Measurements from ENCODE around the gene CDH2.
A peak's percentile ranks its signal among the peaks of the same experiment; 100 is the strongest.

CDH2 gene

DNA sequence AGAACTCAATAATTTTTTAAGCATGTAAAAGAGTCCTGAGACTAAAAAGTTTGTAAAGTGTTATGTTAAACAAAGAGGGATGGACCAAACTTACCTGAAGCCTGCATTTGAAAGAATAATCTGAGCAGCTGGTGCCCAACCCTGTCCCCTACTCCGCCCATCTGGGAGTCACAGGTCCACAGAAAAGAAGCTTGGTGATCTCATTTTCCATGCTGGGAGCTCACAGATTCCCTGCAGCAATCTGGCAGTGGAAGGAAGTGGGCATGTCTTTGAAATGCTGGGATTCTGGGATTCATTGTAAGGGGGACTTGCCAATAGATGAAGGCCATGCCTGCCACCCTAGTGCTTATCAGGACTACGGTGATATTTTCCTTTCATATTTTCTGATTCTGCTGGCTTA is 17.9 kb downstream of the CDH2 start:
- H3K79me2 ChIP-seq: peaks cover 58% of the 10 kb centered on the region
- H3K4me1 ChIP-seq: peaks cover 52% of the 10 kb centered on the region
- no peak overlapping the region for H2AFZ ChIP-seq
- no peaks in the 10 kb centered on the region for H3K27me3 ChIP-seq (ENCODE audit: control insufficient read depth, insufficient read depth, low read length)
- H3K4me2 ChIP-seq (ENCODE audit: low read length): no peak overlapping the region
- no peak overlapping the region for H3K27ac ChIP-seq
- H3K9ac ChIP-seq: no peak overlapping the region
- H3K4me3 ChIP-seq (ENCODE audit: low read depth, low read length): no peak overlapping the region
- no peaks in the 10 kb centered on the region for H3K9me3 ChIP-seq (ENCODE audit: control insufficient read depth, low read length)
- TF ChIP-seq, protein P1, sequence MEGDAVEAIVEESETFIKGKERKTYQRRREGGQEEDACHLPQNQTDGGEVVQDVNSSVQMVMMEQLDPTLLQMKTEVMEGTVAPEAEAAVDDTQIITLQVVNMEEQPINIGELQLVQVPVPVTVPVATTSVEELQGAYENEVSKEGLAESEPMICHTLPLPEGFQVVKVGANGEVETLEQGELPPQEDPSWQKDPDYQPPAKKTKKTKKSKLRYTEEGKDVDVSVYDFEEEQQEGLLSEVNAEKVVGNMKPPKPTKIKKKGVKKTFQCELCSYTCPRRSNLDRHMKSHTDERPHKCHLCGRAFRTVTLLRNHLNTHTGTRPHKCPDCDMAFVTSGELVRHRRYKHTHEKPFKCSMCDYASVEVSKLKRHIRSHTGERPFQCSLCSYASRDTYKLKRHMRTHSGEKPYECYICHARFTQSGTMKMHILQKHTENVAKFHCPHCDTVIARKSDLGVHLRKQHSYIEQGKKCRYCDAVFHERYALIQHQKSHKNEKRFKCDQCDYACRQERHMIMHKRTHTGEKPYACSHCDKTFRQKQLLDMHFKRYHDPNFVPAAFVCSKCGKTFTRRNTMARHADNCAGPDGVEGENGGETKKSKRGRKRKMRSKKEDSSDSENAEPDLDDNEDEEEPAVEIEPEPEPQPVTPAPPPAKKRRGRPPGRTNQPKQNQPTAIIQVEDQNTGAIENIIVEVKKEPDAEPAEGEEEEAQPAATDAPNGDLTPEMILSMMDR (IDR thresholded peaks at IDR 0.05): no peak
- H3K36me3 ChIP-seq (ENCODE audit: control insufficient read depth, insufficient read depth, low read length): no peaks in the 10 kb centered on the region

DNA sequence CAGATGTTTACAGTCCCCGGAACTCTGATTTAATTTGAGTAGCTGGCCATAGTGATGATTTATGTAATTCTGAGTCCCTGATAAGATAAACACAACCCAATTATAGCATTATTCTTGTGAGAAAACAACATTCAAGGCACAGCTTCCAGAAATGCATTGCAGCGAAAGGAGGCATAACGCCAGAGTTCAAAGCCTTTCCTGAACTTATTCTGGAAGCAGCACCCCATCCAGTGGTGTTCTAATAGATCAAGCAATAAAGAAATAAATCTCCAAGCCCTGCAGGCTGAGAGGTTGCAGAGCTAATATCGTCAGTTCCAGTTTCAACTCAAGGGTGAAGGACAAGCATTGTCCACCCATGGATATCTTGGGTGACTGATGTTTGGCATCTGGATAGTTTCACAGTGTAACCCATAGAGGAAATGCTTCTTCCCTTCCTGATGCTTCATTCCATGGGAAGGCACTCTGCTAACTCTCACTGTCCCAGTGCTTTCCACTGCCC is 18.8 kb downstream of the CDH2 start:
- Histone ChIP-seq H3K36me3 (ENCODE audit: control insufficient read depth, insufficient read depth, low read length) (no peaks in the 10 kb centered on the region), H3K4me1 (peaks cover 55% of the 10 kb centered on the region), H3K4me2 (ENCODE audit: low read length) (no peak overlapping the region), H3K27me3 (ENCODE audit: control insufficient read depth, insufficient read depth, low read length) (no peaks in the 10 kb centered on the region), H3K27ac (peak overlapping the region; percentile 1), H3K4me3 (ENCODE audit: low read depth, low read length) (no peak overlapping the region), H3K9me3 (ENCODE audit: control insufficient read depth, low read length) (no peaks in the 10 kb centered on the region), H3K9ac (no peak overlapping the region), H3K79me2 (peaks cover 63% of the 10 kb centered on the region), H2AFZ (no peak overlapping the region)
- TF ChIP-seq, protein P1 (IDR thresholded peaks at IDR 0.05): no peak

DNA sequence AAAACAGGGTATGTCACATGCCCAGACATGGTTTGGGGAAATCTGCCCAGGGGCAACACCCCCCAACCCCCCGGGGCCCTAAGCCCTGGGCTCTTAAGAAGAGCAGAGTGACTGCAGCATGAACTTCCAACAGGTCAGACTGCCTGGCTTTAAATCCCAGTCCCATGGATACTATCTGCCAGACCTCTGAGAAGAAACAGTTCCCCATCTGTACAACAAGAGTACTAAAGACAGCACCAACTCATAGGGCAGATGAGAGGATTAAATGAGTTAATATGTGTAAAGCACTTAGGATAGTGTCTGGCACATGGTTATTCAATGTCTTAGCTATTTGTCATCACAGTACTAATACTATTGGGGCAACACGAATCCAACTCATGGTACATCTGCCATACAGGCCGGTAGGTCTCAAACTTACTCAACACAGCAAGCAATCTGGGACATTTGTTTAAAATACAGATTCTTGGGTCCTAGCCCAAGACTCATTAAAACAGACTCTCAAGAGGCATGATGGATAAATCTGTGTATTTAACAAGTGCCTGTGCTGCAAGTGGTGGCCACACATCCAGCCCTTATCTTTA is 23.4 kb downstream of the CDH2 start:
- no peak overlapping the region for H2AFZ ChIP-seq
- H3K27me3 ChIP-seq (ENCODE audit: control insufficient read depth, insufficient read depth, low read length): no peaks in the 10 kb centered on the region
- H3K27ac ChIP-seq: peak overlapping the region; percentile 47
- H3K4me3 ChIP-seq (ENCODE audit: low read depth, low read length): no peak overlapping the region
- H3K36me3 ChIP-seq (ENCODE audit: control insufficient read depth, insufficient read depth, low read length): no peaks in the 10 kb centered on the region
- H3K4me1 ChIP-seq: peaks cover 62% of the 10 kb centered on the region
- no peaks in the 10 kb centered on the region for H3K9me3 ChIP-seq (ENCODE audit: control insufficient read depth, low read length)
- peaks cover 31% of the 10 kb centered on the region for H3K79me2 ChIP-seq
- H3K4me2 ChIP-seq (ENCODE audit: low read length): no peak overlapping the region
- TF ChIP-seq, protein P1 (IDR thresholded peaks at IDR 0.05): no peak
- no peak overlapping the region for H3K9ac ChIP-seq

DNA sequence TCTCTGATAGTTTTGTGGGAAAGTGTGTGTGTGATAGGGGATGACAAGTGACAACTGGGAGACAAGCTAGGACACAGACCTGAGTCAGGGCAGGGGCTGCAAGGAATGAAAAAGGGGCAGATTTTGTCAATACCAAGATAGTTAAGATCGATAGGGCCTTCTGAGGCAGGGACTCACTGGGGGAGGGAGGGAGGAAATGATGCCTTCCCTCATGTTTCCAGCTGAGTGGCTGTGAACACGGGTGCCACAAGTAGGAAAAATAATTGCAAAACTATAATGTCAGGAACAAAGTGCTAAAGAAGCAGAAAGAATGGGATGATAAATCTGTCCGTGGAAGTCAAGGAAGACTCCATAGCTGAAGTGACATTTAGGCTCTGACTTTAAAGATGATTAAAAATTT is 24.2 kb downstream of the CDH2 start:
- Histone ChIP-seq H3K4me2 (ENCODE audit: low read length) (no peak overlapping the region), H3K27ac (peak overlapping the region; percentile 47), H3K79me2 (peaks cover 28% of the 10 kb centered on the region), H2AFZ (peak overlapping the region; percentile 26), H3K36me3 (ENCODE audit: control insufficient read depth, insufficient read depth, low read length) (no peaks in the 10 kb centered on the region), H3K27me3 (ENCODE audit: control insufficient read depth, insufficient read depth, low read length) (no peaks in the 10 kb centered on the region), H3K4me1 (peaks cover 64% of the 10 kb centered on the region), H3K9me3 (ENCODE audit: control insufficient read depth, low read length) (no peaks in the 10 kb centered on the region), H3K9ac (no peak overlapping the region), H3K4me3 (ENCODE audit: low read depth, low read length) (no peak overlapping the region)
- TF ChIP-seq, protein P1 (IDR thresholded peaks at IDR 0.05): no peak

DNA sequence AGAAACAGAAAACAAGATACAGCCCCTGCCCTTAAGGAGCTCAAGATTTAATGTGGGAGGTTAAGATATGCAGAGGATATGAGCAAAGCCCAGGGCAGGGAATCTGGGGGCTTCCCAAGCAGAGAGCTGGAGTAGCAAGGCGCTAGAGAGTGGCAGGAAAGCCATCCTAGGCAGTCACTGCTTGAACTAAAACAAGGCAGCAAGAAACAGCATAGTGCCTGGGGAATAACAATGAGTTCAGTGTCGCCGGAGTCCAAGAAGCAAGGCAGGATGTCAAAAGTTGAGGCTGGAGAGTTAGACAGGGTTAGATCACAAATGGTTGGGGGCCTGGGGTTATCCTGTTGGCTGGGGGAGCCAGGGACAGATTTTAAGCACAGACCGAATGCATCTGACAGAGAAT is 24.6 kb downstream of the CDH2 start:
- peak overlapping the region; percentile 47 for H3K27ac ChIP-seq
- no peaks in the 10 kb centered on the region for H3K36me3 ChIP-seq (ENCODE audit: control insufficient read depth, insufficient read depth, low read length)
- no peak overlapping the region for H3K9ac ChIP-seq
- H2AFZ ChIP-seq: peak overlapping the region; percentile 26
- TF ChIP-seq, protein P1 (IDR thresholded peaks at IDR 0.05): no peak
- H3K79me2 ChIP-seq: peaks cover 27% of the 10 kb centered on the region
- H3K9me3 ChIP-seq (ENCODE audit: control insufficient read depth, low read length): no peaks in the 10 kb centered on the region
- peaks cover 66% of the 10 kb centered on the region for H3K4me1 ChIP-seq
- H3K27me3 ChIP-seq (ENCODE audit: control insufficient read depth, insufficient read depth, low read length): no peaks in the 10 kb centered on the region
- no peak overlapping the region for H3K4me3 ChIP-seq (ENCODE audit: low read depth, low read length)
- no peak overlapping the region for H3K4me2 ChIP-seq (ENCODE audit: low read length)

All from parathyroid adenoma (tissue), 2 donors.